ENCODE data around the gene TUBGCP5. TPM values are rescaled to one million over a fixed set of nuclear protein-coding genes. Genes with fewer than 3 reads are reported as not detected.

The TUBGCP5 gene
- total RNA-seq, 2 experiments from 2014 or later: 24.2 to 24.5 TPM

GRCh38 chr15:22952796-22953579 lies 86.4 kb downstream of the TUBGCP5 start:
- no peak for ATAC-seq (ENCODE audit: poor library complexity)
- H3K27me3 ChIP-seq (ENCODE audit: control insufficient read depth in 1 of 2, insufficient read depth in 2 of 2, low read length in 2 of 2): no peaks in the 10 kb centered on the region
- H3K36me3 ChIP-seq (ENCODE audit: insufficient read depth, low read length): no peaks in the 10 kb centered on the region
- Mint-ChIP-seq H3K36me3 (ENCODE audit: low read depth) (no peaks in the 10 kb centered on the region), H3K4me1 (ENCODE audit: low read depth) (peaks cover 12% of the 10 kb centered on the region), H3K27ac (no peak overlapping the region), H3K4me3 (no peak overlapping the region), H3K27me3 (peaks cover 7% of the 10 kb centered on the region), H3K9me3 (no peaks in the 10 kb centered on the region)
- CTCF ChIA-PET: no interaction called here
- peaks cover 4% of the 10 kb centered on the region for H3K4me1 ChIP-seq (ENCODE audit: insufficient read depth, low read length)
- POLR2A ChIA-PET: no interaction called here
- no peaks in the 10 kb centered on the region for H3K9me3 ChIP-seq (ENCODE audit: control insufficient read depth in 1 of 2, insufficient read depth in 1 of 2, low read length in 2 of 2)
- no peak overlapping the region for H3K4me3 ChIP-seq (ENCODE audit: low read length)
- no peak overlapping the region for H3K27ac ChIP-seq (ENCODE audit: low read depth in 1 of 2, low read length in 2 of 2)
- intact Hi-C loops (cut with DNase I, micrococcal nuclease): no loop called here
- DNase-seq: no peak
- TF ChIP-seq, protein P1, sequence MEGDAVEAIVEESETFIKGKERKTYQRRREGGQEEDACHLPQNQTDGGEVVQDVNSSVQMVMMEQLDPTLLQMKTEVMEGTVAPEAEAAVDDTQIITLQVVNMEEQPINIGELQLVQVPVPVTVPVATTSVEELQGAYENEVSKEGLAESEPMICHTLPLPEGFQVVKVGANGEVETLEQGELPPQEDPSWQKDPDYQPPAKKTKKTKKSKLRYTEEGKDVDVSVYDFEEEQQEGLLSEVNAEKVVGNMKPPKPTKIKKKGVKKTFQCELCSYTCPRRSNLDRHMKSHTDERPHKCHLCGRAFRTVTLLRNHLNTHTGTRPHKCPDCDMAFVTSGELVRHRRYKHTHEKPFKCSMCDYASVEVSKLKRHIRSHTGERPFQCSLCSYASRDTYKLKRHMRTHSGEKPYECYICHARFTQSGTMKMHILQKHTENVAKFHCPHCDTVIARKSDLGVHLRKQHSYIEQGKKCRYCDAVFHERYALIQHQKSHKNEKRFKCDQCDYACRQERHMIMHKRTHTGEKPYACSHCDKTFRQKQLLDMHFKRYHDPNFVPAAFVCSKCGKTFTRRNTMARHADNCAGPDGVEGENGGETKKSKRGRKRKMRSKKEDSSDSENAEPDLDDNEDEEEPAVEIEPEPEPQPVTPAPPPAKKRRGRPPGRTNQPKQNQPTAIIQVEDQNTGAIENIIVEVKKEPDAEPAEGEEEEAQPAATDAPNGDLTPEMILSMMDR (IDR thresholded peaks at IDR 0.05): no peak

DNA sequence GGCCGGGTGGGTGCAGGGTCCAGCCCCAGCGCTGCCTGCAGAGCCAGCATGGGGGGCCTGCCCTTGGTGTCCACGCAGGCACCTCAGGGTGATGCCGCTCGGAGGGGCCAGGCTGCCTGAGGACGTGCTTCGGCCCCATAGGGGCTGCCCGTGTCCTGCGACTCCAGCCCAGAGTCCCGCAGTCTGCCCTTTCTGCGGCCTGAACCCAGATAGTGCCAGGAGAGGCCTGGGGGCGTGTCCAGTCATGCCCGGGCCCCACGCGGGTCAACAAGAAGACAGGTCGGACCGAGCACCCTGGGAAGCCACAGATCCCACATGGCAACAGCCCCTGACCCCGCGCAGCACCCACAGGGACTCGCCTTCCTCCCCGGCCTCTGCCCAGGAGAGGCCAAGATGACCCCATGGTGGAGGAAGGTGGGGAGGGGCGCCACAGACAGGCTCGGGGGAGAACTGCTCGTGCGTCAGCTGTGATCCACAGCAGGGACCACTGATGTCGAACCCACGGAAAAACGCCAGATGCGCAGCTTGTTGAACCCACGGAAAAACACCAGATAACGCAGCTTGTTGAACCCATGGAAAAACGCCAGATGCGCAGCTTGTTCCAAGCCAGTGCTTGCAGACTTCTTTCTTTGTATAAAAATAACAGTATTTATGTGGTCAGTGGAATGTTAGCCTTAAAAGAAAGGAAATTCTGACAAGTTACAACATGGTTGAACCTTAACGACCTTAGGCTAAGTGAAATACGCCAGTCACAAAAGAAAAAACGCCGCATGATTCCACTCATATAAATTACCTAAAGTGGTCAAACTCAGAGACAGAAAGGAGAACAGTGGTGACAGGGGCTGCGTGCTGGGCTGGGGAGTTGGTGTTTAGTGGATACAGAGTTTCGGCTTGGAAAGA lies 87.7 kb downstream of the TUBGCP5 start:
- CTCF ChIA-PET: no interaction called here
- peaks cover 7% of the 10 kb centered on the region for H3K27me3 Mint-ChIP-seq

GRCh38 chr15:22951031-22951380 lies 88.4 kb downstream of the TUBGCP5 start:
- no peaks in the 10 kb centered on the region for H3K36me3 ChIP-seq (ENCODE audit: insufficient read depth, low read length)
- intact Hi-C loops (cut with DNase I, micrococcal nuclease): no loop called here
- H3K4me3 ChIP-seq (ENCODE audit: low read length): no peak overlapping the region
- no peak overlapping the region for H3K27ac ChIP-seq (ENCODE audit: low read depth in 1 of 2, low read length in 2 of 2)
- Mint-ChIP-seq H3K36me3 (ENCODE audit: low read depth) (no peaks in the 10 kb centered on the region), H3K9me3 (no peaks in the 10 kb centered on the region), H3K27ac (no peak overlapping the region), H3K4me3 (no peak overlapping the region), H3K27me3 (peaks cover 7% of the 10 kb centered on the region), H3K4me1 (ENCODE audit: low read depth) (peaks cover 12% of the 10 kb centered on the region)
- TF ChIP-seq, protein P1 (IDR thresholded peaks at IDR 0.05): no peak
- no peak for ATAC-seq (ENCODE audit: poor library complexity)
- H3K27me3 ChIP-seq (ENCODE audit: control insufficient read depth in 1 of 2, insufficient read depth in 2 of 2, low read length in 2 of 2): no peaks in the 10 kb centered on the region
- CTCF ChIA-PET: no interaction called here
- DNase-seq: no peak
- POLR2A ChIA-PET: no interaction called here
- H3K9me3 ChIP-seq (ENCODE audit: control insufficient read depth in 1 of 2, insufficient read depth in 1 of 2, low read length in 2 of 2): no peaks in the 10 kb centered on the region
- H3K4me1 ChIP-seq (ENCODE audit: insufficient read depth, low read length): peaks cover 4% of the 10 kb centered on the region

More for the DNA sequence above, 87.7 kb downstream of the TUBGCP5 start:
- Mint-ChIP-seq H3K4me1 (ENCODE audit: low read depth) (peaks cover 12% of the 10 kb centered on the region), H3K9me3 (no peaks in the 10 kb centered on the region), H3K27ac (no peak overlapping the region), H3K4me3 (no peak overlapping the region), H3K36me3 (ENCODE audit: low read depth) (no peaks in the 10 kb centered on the region)
- H3K27me3 ChIP-seq (ENCODE audit: control insufficient read depth in 1 of 2, insufficient read depth in 2 of 2, low read length in 2 of 2): no peaks in the 10 kb centered on the region
- no peak for ATAC-seq (ENCODE audit: poor library complexity)
- intact Hi-C loops (cut with DNase I, micrococcal nuclease): no loop called here
- peaks cover 4% of the 10 kb centered on the region for H3K4me1 ChIP-seq (ENCODE audit: insufficient read depth, low read length)
- TF ChIP-seq, protein P1 (IDR thresholded peaks at IDR 0.05): no peak
- POLR2A ChIA-PET: no interaction called here
- H3K36me3 ChIP-seq (ENCODE audit: insufficient read depth, low read length): no peaks in the 10 kb centered on the region
- no peak overlapping the region for H3K4me3 ChIP-seq (ENCODE audit: low read length)
- H3K27ac ChIP-seq (ENCODE audit: low read depth in 1 of 2, low read length in 2 of 2): no peak overlapping the region
- DNase-seq: no peak
- H3K9me3 ChIP-seq (ENCODE audit: control insufficient read depth in 1 of 2, insufficient read depth in 1 of 2, low read length in 2 of 2): no peaks in the 10 kb centered on the region

Measured in CD4-positive, alpha-beta T cell (primary cell).